GM12891 (cell line): Measurements from ENCODE around the gene MAP3K2.
"Not testable (repeated sequence)": the region's sequence is repeated elsewhere in the genome, so short reads cannot be mapped to it uniquely, and the experiment has no call there.

Source experiments
- DNase-seq: peaks from one replicate; pipeline ENCODE4 v3.0.0; 2011; ENCODE audit warnings: low spot score; ENCODE audit not compliant: insufficient read length
- FAIRE-seq: peaks from 2 replicates; lab custom pipeline; 2011; peaks lifted over from hg19 to GRCh38; lab: Jason Lieb, UNC
- PAX5 ChIP-seq: IDR thresholded peaks from 2 replicates; pipeline ENCODE4 v1.6.1; 2011; ENCODE audit warnings: low read length, moderate library complexity, mild to moderate bottlenecking; ENCODE audit not compliant: insufficient read depth, severe bottlenecking
- POLR2A ChIP-seq: IDR thresholded peaks from 2 replicates; pipeline ENCODE4 v1.6.1; 2011; ENCODE audit warnings: low read depth, low read length, control low read depth
- POLR2AphosphoS5 ChIP-seq: IDR thresholded peaks from 2 replicates; pipeline ENCODE4 v1.6.1; 2011; ENCODE audit warnings: low read depth, low read length, control low read depth
- POU2F2 ChIP-seq: IDR thresholded peaks from 2 replicates; pipeline ENCODE4 v1.6.1; 2011; ENCODE audit warnings: low read depth, mild to moderate bottlenecking, control low read depth, low read length, moderate library complexity
- SPI1 ChIP-seq: IDR thresholded peaks from 2 replicates; pipeline ENCODE4 v1.6.1; 2011; ENCODE audit warnings: low read depth, low read length, control low read depth
- TAF1 ChIP-seq: IDR thresholded peaks from 2 replicates; pipeline ENCODE4 v1.6.1; 2011; ENCODE audit warnings: low read depth, low read length, control low read depth

The MAP3K2 gene

GRCh38 chr2:127414638-127415592, 27.1 kb upstream of the MAP3K2 start:
- DNase-seq (no peak), FAIRE-seq (no peak)
- TF ChIP-seq PAX5 (no peak), TAF1 (no peak), POU2F2 (no peak), POLR2A (no peak), SPI1 (no peak), POLR2AphosphoS5 (no peak)

GRCh38 chr2:127413782-127414637, 26.2 kb upstream of the MAP3K2 start:
- no peak for TF ChIP-seq PAX5
- no peak for TF ChIP-seq SPI1
- TF ChIP-seq TAF1 = no peak
- TF ChIP-seq POLR2A = no peak
- no peak for TF ChIP-seq POLR2AphosphoS5
- TF ChIP-seq POU2F2 = no peak
- DNase-seq (no peak), FAIRE-seq (no peak)

GRCh38 chr2:127413200-127413599, 25.4 kb upstream of the MAP3K2 start:
- no peak for TF ChIP-seq POU2F2
- FAIRE-seq (no peak), DNase-seq (no peak)

- peak; percentile 28 for FAIRE-seq
- DNase-seq = no peak
- TF ChIP-seq POU2F2 = no peak
- peak; percentile 66 for TF ChIP-seq SPI1
These were observed 24.0 kb upstream of the MAP3K2 start for GRCh38 chr2:127411653-127412369.

GRCh38 chr2:127410871-127411652, 23.3 kb upstream of the MAP3K2 start:
- FAIRE-seq (no peak), DNase-seq (no peak)
- TF ChIP-seq POU2F2 (no peak), TAF1 (no peak), POLR2AphosphoS5 (no peak), PAX5 (no peak), POLR2A (no peak), SPI1 (no peak)

- not testable (repeated sequence) for DNase-seq, FAIRE-seq
These were observed 21.9 kb upstream of the MAP3K2 start for GRCh38 chr2:127409716-127410115.

GRCh38 chr2:127408807-127409099, 21.0 kb upstream of the MAP3K2 start:
- DNase-seq (no peak), FAIRE-seq (no peak)
- TF ChIP-seq POLR2AphosphoS5 (no peak), SPI1 (no peak), POU2F2 (no peak), POLR2A (no peak), TAF1 (no peak), PAX5 (no peak)

GRCh38 chr2:127408004-127408806, 20.4 kb upstream of the MAP3K2 start:
- TF ChIP-seq TAF1 (no peak), PAX5 (no peak), SPI1 (no peak), POU2F2 (no peak), POLR2A (no peak), POLR2AphosphoS5 (no peak)
- peak; percentile 75 for FAIRE-seq
- DNase-seq = peak; percentile 75

GRCh38 chr2:127407661-127408003, 19.9 kb upstream of the MAP3K2 start:
- no peak for FAIRE-seq
- DNase-seq = no peak
- TF ChIP-seq PAX5 (no peak), POLR2A (no peak)
